ENCODE measurements around the gene ZNF518B. TPM values are rescaled to one million over a fixed set of nuclear protein-coding genes. Genes with fewer than 3 reads are reported as not detected.

ZNF518B gene, protein sequence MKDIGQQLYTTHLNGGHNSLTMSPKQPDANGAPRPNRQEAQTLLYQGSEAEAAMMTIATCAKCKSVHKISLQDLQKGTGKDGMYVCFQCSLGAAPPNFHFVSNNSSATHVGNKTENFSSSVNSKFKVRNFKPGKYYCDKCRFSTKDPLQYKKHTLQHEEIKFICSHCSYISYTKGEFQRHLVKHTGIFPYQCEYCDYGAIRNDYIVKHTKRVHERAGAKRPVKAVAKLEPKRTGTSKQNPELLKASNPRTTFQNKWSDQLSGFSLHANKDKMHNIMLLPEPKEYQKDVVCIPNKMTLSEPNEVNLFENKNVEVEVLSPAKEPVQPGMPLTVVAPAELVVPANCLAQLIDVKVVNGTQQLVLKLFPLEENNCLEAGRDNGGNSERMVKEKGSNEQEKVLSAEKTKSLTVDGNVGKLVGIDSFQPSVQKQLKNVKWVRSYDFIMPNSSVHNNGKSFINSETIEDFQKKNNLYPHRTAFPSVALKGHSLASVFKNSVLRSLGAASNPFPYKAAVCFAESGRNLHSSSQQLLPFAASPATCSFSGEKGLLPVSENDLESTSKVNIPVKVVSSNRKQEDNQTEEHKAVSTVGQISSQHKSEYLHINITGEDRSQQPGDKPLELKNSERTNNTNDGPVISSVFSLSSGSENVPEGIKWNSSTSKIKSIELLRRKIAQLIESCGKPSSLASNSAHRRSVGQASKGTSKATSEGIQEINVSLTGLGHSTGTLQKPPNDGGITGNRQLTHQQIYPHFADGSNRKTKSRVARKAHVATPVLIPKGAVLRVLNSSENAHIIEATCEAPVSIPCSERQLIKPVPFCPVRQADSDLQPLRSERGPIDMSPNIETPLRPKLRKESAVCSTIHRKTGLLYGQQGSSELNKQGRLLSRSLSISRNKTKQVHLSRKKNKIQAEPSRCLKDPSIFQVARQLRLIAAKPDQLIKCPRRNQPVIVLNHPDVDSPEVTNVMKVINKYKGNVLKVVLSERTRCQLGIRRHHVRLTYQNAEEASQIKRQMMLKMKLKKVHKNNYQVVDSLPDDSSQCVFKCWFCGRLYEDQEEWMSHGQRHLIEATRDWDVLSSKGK
- total RNA-seq, result 11.8 and 18.3 TPM in 2 replicates

DNA sequence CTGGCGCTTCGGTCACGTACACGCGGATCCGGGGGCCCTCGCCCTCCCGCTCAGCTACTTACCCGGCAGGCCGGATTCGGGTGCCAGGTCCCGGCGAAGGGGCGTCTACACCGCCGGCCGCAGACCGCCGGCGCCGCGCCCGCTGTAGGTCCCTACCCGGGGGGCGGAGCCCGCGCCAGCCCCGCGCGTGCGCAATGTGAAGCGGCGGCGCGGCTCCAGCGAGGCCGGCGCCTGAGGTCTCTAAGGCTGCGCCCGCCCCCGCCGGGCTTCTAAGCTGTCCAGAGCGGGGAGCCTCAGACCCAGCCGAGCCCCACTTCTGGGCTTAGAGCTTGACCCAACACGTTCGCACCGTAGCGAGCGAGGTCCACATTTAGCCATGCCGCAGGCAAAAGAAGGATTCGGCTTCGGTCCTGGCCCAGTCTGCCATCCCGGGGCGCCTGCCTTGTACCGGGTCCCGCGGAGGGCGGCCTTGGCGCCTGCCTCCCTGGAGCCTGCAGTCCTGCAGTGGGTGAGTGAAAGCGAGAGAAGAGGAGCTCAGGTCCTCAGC, at the start of gene ZNF518B:
TSS of gene ZNF518B (minus strand) at position 172 of the 547 bp plus-strand sequence. CDS start 11,098 bp downstream, outside the sequence.

Other genes with a start within 250 kb of the ZNF518B start
- gene CLNK, start 227.3 kb upstream of the ZNF518B start, total RNA-seq, result not detected in 2 replicates

Measured in airway epithelial cell (primary cell).